SK-N-SH treated with all-trans-retinoic acid at 6 μM for 48 hours (cell line): ENCODE measurements around the gene CYFIP1.

ENCODE experiments used
- OSR1 ChIP-seq: fragments of 250-450 bp; sonication (Bioruptor Pico); IDR thresholded peaks from 2 replicates; pipeline ENCODE4 v1.8.0; 2022; ENCODE audit warnings: moderate library complexity, mild to moderate bottlenecking, inconsistent platforms
- TF ChIP-seq, protein P1 (sequence below): fragments of 250-450 bp; sonication (Bioruptor Pico); IDR thresholded peaks from 2 replicates; pipeline ENCODE4 v1.5.1; 2020; ENCODE audit warnings: low read depth, mild to moderate bottlenecking, moderate library complexity

DNA sequence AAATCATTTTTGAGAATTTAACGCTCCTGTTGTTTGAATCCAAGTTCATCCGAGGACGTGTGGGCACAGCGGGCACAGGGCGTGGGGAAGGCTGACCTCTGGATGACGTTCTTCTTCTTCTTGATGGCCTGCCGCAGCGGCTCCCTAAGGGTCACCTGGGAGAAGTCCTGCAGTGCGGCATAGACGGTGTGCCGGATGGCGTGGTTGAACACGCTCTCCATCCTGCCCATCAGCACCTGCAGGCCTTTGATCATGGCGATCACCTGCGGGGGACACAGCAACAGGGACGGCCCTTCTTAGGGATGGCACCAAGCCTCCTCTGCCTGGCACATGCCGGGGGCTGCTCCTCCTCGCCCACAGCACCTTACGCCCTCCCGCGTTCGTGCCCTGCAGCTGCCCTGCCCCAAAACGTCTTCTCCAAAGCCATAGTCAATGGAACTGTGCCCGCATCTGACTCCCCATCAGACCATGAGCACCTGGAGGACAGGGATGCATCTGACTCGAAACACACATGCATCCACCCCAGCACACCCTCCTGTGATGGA lies 61.5 kb downstream of the CYFIP1 start:
- no peak for TF ChIP-seq OSR1 (CRISPR knock-in tag)
- TF ChIP-seq, protein P1, sequence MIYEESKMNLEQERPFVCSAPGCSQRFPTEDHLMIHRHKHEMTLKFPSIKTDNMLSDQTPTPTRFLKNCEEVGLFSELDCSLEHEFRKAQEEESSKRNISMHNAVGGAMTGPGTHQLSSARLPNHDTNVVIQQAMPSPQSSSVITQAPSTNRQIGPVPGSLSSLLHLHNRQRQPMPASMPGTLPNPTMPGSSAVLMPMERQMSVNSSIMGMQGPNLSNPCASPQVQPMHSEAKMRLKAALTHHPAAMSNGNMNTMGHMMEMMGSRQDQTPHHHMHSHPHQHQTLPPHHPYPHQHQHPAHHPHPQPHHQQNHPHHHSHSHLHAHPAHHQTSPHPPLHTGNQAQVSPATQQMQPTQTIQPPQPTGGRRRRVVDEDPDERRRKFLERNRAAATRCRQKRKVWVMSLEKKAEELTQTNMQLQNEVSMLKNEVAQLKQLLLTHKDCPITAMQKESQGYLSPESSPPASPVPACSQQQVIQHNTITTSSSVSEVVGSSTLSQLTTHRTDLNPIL, result no peak
